ENCODE results near the gene PRKCE.
A peak's percentile ranks its signal among the peaks of the same experiment; 100 is the strongest.

The PRKCE gene

GRCh38 chr2:46163804-46164528 is 512.5 kb downstream of the PRKCE start:
- DNase-seq = no peak

GRCh38 chr2:46164529-46165301 is 513.2 kb downstream of the PRKCE start:
- no peak for DNase-seq

- no peak for DNase-seq
Observed at GRCh38 chr2:46165916-46166315, 514.4 kb downstream of the PRKCE start.

GRCh38 chr2:46167406-46167805 is 515.9 kb downstream of the PRKCE start:
- DNase-seq = no peak

- no peak for DNase-seq
Observed at GRCh38 chr2:46167924-46168323, 516.4 kb downstream of the PRKCE start.

- no peak for DNase-seq
Observed at GRCh38 chr2:46169467-46169866, 518.0 kb downstream of the PRKCE start.

GRCh38 chr2:46170026-46170425 is 518.6 kb downstream of the PRKCE start:
- no peak for DNase-seq

- DNase-seq = no peak
Observed at GRCh38 chr2:46170611-46171350, 519.3 kb downstream of the PRKCE start.

- peak; percentile 63 for DNase-seq
Observed at GRCh38 chr2:46171411-46171953, 520.0 kb downstream of the PRKCE start.

- DNase-seq = no peak
Observed at GRCh38 chr2:46171996-46172546, 520.6 kb downstream of the PRKCE start.

GRCh38 chr2:46173030-46173429 is 521.6 kb downstream of the PRKCE start:
- DNase-seq = no peak

GRCh38 chr2:46173636-46174250 is 522.3 kb downstream of the PRKCE start:
- DNase-seq = no peak

GRCh38 chr2:46174345-46175170 is 523.1 kb downstream of the PRKCE start:
- DNase-seq = no peak

GRCh38 chr2:46175419-46175818 is 523.9 kb downstream of the PRKCE start:
- no peak for DNase-seq

- no peak for DNase-seq
Observed at GRCh38 chr2:46177461-46178089, 526.1 kb downstream of the PRKCE start.

- no peak for DNase-seq
Observed at GRCh38 chr2:46179037-46179621, 527.7 kb downstream of the PRKCE start.

- DNase-seq = no peak
Observed at GRCh38 chr2:46180189-46180588, 528.7 kb downstream of the PRKCE start.

GRCh38 chr2:46181306-46181705 is 529.8 kb downstream of the PRKCE start:
- no peak for DNase-seq

- no peak for DNase-seq
Observed at GRCh38 chr2:46181789-46182530, 530.5 kb downstream of the PRKCE start.

GRCh38 chr2:46183426-46183825 is 532.0 kb downstream of the PRKCE start:
- no peak for DNase-seq
